ENCODE results near the gene MAP3K3. TPM values are rescaled to one million over a fixed set of nuclear protein-coding genes. Genes with fewer than 3 reads are reported as not detected.

Gene MAP3K3
- total and polyA plus RNA-seq, 9 of the 15 experiments (the other 6 are each of a cell fraction or from before 2014, with no cell fraction given) = 0.69 to 16.5 (median 12.1) TPM

DNA sequence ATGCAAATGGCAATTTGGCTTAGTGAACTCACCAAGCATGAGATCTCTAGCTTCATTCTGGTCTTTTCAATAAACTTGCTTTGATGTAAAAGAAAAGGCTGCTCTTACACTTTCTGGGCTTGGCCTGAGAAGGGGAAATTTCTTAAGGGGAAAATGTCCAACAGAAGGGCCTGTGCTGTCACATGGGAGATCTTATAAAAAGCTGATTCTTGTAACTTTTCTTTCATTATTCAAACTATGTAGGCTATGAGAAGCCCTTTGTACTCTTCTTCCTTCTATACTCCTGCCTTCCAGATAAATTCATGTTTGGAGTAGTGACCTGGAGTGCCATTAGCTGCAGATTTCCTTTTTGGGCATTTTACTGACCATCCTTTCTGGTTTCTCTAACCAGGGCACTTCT lies 60.8 kb downstream of the MAP3K3 start:
- ChIA-PET CTCF (ENCODE audit: low intra/inter-chr PET ratio) (no interaction called here), POLR2A (interaction anchor here (0.6 to 1.2 kb wide), 2 partner anchors 10 to 12 kb away, joined by 4 read pairs; no protein-coding TSS in a partner anchor)
- intact Hi-C loops (cut with micrococcal nuclease) = no loop called here
- no TSS peak for BruUV-seq (replicated peaks)
- Histone ChIP-seq H4K20me1 (replicated peaks; ENCODE audit: control insufficient read depth, insufficient read depth, low read length) (no peaks in the 10 kb centered on the region), H3K4me1 (replicated peaks in 1 of 2; ENCODE audit: control insufficient read depth in 2 of 2, insufficient read depth in 2 of 2, low read length in 2 of 2) (no peaks in the 10 kb centered on the region), H3K36me3 (ENCODE audit: control insufficient read depth, insufficient read depth, low read length) (peaks cover 19% of the 10 kb centered on the region; the same call in 2 of the 3 replicates), H3K27ac (ENCODE audit: extremely low read depth, low read depth, low read length) (no peak overlapping the region), H3K4me2 (ENCODE audit: insufficient read depth, low read length) (no peak overlapping the region), H3K9me1 (ENCODE audit: control insufficient read depth, insufficient read depth, low read length) (no peaks in the 10 kb centered on the region), H3K27me3 (ENCODE audit: control insufficient read depth in 2 of 2, insufficient read depth in 2 of 2, low read length in 2 of 2) (no peaks in the 10 kb centered on the region), H3K9me3 (replicated peaks; ENCODE audit: control insufficient read depth, insufficient read depth, low read depth, low read length) (no peaks in the 10 kb centered on the region), H3K9ac (ENCODE audit: insufficient read depth in 1 of 2, low read depth in 2 of 2, low read length in 2 of 2) (no peak overlapping the region), H3K79me2 (ENCODE audit: control insufficient read depth, insufficient read depth, low read length) (no peaks in the 10 kb centered on the region), H2AFZ (ENCODE audit: low read depth, low read length) (no peak overlapping the region), H3K4me3 (no peak overlapping the region)
- TF ChIP-seq OTX1 (CRISPR knock-in tag; IDR thresholded peaks at IDR 0.05) (no peak), ZBTB7A (IDR thresholded peaks at IDR 0.05; ENCODE audit: borderline replicate concordance, control insufficient read depth, low read depth, low read length) (no peak), CREBBP (IDR thresholded peaks at IDR 0.05; ENCODE audit: low read depth, low read length) (no peak), CREM (IDR thresholded peaks at IDR 0.05; ENCODE audit: low read depth) (no peak), TAF15 (IDR thresholded peaks at IDR 0.05; ENCODE audit: low read depth, low read length) (no peak)
- TF ChIP-seq, protein P1, sequence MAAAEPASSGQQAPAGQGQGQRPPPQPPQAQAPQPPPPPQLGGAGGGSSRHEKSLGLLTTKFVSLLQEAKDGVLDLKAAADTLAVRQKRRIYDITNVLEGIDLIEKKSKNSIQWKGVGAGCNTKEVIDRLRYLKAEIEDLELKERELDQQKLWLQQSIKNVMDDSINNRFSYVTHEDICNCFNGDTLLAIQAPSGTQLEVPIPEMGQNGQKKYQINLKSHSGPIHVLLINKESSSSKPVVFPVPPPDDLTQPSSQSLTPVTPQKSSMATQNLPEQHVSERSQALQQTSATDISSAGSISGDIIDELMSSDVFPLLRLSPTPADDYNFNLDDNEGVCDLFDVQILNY (CRISPR knock-in tag; IDR thresholded peaks at IDR 0.05) = no peak
- TF ChIP-seq, protein P2, sequence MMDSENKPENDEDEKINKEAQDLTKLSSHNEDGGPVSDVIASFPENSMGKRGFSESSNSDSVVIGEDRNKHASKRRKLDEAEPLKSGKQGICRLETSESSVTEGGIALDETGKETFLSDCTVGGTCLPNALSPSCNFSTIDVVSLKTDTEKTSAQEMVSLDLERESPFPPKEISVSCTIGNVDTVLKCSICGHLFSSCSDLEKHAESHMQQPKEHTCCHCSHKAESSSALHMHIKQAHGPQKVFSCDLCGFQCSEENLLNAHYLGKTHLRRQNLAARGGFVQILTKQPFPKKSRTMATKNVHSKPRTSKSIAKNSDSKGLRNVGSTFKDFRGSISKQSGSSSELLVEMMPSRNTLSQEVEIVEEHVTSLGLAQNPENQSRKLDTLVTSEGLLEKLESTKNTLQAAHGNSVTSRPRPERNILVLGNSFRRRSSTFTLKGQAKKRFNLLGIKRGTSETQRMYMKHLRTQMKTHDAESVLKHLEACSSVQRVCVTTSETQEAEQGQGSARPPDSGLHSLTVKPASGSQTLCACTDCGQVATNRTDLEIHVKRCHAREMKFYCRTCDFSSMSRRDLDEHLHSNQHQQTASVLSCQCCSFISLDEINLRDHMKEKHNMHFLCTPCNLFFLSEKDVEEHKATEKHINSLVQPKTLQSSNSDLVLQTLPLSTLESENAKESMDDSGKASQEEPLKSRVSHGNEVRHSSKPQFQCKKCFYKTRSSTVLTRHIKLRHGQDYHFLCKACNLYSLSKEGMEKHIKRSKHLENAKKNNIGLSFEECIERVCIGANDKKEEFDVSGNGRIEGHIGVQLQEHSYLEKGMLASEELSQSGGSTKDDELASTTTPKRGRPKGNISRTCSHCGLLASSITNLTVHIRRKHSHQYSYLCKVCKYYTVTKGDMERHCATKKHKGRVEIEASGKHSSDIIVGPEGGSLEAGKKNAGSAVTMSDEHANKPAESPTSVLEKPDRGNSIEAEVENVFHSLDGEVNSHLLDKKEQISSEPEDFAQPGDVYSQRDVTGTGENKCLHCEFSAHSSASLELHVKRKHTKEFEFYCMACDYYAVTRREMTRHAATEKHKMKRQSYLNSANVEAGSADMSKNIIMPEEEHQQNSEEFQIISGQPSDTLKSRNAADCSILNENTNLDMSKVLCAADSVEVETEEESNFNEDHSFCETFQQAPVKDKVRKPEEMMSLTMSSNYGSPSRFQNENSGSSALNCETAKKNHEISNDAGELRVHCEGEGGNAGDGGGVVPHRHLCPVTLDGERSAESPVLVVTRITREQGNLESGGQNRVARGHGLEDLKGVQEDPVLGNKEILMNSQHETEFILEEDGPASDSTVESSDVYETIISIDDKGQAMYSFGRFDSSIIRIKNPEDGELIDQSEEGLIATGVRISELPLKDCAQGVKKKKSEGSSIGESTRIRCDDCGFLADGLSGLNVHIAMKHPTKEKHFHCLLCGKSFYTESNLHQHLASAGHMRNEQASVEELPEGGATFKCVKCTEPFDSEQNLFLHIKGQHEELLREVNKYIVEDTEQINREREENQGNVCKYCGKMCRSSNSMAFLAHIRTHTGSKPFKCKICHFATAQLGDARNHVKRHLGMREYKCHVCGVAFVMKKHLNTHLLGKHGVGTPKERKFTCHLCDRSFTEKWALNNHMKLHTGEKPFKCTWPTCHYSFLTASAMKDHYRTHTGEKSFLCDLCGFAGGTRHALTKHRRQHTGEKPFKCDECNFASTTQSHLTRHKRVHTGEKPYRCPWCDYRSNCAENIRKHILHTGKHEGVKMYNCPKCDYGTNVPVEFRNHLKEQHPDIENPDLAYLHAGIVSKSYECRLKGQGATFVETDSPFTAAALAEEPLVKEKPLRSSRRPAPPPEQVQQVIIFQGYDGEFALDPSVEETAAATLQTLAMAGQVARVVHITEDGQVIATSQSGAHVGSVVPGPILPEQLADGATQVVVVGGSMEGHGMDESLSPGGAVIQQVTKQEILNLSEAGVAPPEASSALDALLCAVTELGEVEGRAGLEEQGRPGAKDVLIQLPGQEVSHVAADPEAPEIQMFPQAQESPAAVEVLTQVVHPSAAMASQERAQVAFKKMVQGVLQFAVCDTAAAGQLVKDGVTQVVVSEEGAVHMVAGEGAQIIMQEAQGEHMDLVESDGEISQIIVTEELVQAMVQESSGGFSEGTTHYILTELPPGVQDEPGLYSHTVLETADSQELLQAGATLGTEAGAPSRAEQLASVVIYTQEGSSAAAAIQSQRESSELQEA (IDR thresholded peaks at IDR 0.05; ENCODE audit: low read depth) = no peak
- TF ChIP-seq, protein P3, sequence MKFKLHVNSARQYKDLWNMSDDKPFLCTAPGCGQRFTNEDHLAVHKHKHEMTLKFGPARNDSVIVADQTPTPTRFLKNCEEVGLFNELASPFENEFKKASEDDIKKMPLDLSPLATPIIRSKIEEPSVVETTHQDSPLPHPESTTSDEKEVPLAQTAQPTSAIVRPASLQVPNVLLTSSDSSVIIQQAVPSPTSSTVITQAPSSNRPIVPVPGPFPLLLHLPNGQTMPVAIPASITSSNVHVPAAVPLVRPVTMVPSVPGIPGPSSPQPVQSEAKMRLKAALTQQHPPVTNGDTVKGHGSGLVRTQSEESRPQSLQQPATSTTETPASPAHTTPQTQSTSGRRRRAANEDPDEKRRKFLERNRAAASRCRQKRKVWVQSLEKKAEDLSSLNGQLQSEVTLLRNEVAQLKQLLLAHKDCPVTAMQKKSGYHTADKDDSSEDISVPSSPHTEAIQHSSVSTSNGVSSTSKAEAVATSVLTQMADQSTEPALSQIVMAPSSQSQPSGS (CRISPR knock-in tag; IDR thresholded peaks at IDR 0.05) = no peak
- FAIRE-seq (no peak), ATAC-seq (no peak), DNase-seq (ENCODE audit: extremely low read depth in 1 of 4, low spot score in 3 of 4) (no peak)
- in situ Hi-C loops (cut with MboI) = no loop called here
